ENCODE results near the gene APOBR. TPM values are rescaled to one million over a fixed set of nuclear protein-coding genes. Genes with fewer than 3 reads are reported as not detected.

APOBR gene
- total and polyA plus RNA-seq, 2 of the 13 experiments (the other 11 are each of a cell fraction or from before 2014, with no cell fraction given), result 0.03 TPM; not detected in 1

DNA sequence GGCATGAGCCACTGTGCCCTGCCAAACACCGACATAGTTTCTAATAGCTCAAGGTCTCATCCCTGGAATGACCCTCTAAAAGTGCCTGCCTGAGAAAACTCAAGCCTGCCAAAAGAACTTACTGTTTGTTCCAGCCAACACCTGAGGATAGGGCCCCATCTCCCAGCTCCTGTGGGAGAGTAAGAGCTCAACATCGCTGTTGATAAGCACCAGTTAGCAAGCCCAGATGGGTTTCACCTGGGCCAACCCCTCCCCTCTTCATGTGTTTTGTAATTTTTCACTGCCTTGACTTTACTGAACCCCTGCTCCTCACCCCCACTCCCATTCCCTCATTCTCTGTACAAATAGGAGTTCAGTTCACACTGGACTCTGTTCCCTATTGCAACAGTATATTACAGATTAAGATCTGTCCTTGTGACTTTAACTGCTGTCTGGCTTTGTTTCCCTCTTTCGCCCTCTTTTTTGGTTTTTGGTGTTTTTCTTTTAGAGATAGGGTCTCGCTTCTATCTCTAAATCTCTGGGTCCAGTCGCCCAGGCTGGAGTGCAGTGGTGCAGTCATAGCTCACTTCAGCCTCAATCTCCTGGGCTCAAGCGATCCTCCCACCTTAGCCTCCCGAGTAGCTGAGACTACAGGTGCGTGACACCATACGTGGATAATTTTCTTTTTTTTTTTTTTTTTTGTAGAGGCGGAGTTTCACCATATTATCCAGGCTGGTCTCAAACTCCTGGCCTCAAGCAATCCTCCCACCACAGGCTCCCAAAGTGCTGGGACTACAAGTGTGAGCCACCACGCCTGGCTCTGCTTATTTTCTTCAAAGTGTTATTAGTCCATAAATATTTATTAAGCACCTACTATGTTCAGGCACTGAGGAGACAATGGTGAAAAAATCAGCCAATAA is 32.0 kb downstream of the APOBR start:
- Histone ChIP-seq H4K20me1 (ENCODE audit: insufficient read depth, low read length) (no peaks in the 10 kb centered on the region), H3K9ac (ENCODE audit: insufficient read depth, low read depth, low read length) (peak overlapping the region; percentile 31; the same call in 1 of the 2 replicates), H3K27ac (ENCODE audit: extremely low read length, insufficient read depth, low read length) (peak overlapping the region; percentile 80), H3K27me3 (ENCODE audit: control insufficient read depth in 1 of 2, insufficient read depth in 2 of 2, low read length in 2 of 2) (no peaks in the 10 kb centered on the region), H2AFZ (ENCODE audit: low read length) (no peak overlapping the region), H3K36me3 (replicated peaks in 1 of 2; ENCODE audit: control insufficient read depth in 1 of 2, insufficient read depth in 2 of 2, low read length in 2 of 2) (no peaks in the 10 kb centered on the region), H3K4me1 (ENCODE audit: insufficient read depth, low read length) (peaks cover 74% of the 10 kb centered on the region), H3K4me3 (replicated peaks in 1 of 3; ENCODE audit: insufficient read depth in 1 of 3, low read depth in 2 of 3, low read length in 3 of 3) (peak overlapping the region in 2 of 3 experiments; percentile 26 to 27; a peak in 4 of 6 replicates), H3K9me3 (ENCODE audit: low read length) (no peaks in the 10 kb centered on the region), H3K79me2 (ENCODE audit: insufficient read depth, low read length) (no peaks in the 10 kb centered on the region), H3K4me2 (ENCODE audit: low read depth, low read length) (peak overlapping the region; percentile 72)
- DNase-seq (ENCODE audit: low spot score), result peak; percentile 99
- ChIA-PET POLR2A (interaction anchor here (0.6 to 3.0 kb wide), 12 partner anchors 8 to 365 kb away, joined by 3 to 23 read pairs (median 4); partner anchors contain the start of genes CLN3, NUPR1, SULT1A1 and SULT1A2), CTCF (ENCODE audit: low intra/inter-chr PET ratio, low total read pairs) (no interaction called here)
- BruUV-seq (replicated peaks), result TSS peak; percentile 54
- peak; percentile 99 for FAIRE-seq
- intact Hi-C loops (cut with micrococcal nuclease; ENCODE audit: unreplicated experiment) (no loop called here), in situ Hi-C loops (cut with HindIII; ENCODE audit: extremely low pct_ligation_motif_present, low pct_unique_long_range_greater_than_20kb) (no loop called here)
- 8% methylated on average over 11 of the region's 11 CpGs for WGBS (ENCODE audit: low lambda C conversion rate)
- peak; percentile 90 for ATAC-seq
- TF ChIP-seq, protein P1, sequence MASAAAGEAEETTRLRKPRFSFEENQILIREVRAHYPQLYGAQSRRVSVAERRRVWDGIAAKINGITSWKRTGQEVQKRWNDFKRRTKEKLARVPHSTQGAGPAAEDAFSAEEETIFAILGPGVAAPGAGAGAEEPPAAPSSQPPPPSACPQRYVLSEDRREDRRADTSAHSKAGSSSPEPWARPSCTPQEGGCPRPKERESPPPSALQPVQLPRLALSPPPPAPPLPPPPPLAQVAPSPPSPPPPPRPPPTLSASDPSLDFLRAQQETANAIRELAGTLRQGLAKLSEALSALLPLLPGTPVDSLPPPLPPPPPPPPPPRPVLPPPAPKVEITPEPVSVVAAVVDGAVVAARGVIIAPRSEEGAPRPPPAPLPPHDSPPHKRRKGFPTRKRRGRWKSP (CRISPR knock-in tag; IDR thresholded peaks at IDR 0.05), result peak; percentile 82
- TF ChIP-seq ZNF761 (CRISPR knock-in tag; conservative IDR thresholded peaks at IDR 0.05) (peak; percentile 89), ATF1 (CRISPR knock-in tag; IDR thresholded peaks at IDR 0.05) (peak; percentile 25; the same call in 1 of the 2 replicates), KAT8 (CRISPR knock-in tag; IDR thresholded peaks at IDR 0.05) (peak; percentile 85), SAP130 (CRISPR knock-in tag; IDR thresholded peaks at IDR 0.05; ENCODE audit: low read depth) (peak; percentile 94), ZNF878 (CRISPR knock-in tag; IDR thresholded peaks at IDR 0.05) (peak; percentile 83; the same call in 1 of the 2 replicates), SIN3A (IDR thresholded peaks at IDR 0.05; ENCODE audit: borderline replicate concordance, low read depth, low read length) (peak; percentile 54; the same call in 1 of the 2 replicates), PPARG (CRISPR knock-in tag; conservative IDR thresholded peaks at IDR 0.05) (peak; percentile 86), NR2F1 (CRISPR knock-in tag; IDR thresholded peaks at IDR 0.05) (peak; percentile 62 to 72; a peak in 3 of 4 replicates), PHB2 (IDR thresholded peaks at IDR 0.05; ENCODE audit: partially characterized antibody) (no peak), ZNF230 (CRISPR knock-in tag; IDR thresholded peaks at IDR 0.05) (peak; percentile 88), FOXA1 (IDR thresholded peaks at IDR 0.05) (no peak; the same call in 1 of the 2 replicates), FOXA1 (CRISPR knock-in tag; IDR thresholded peaks at IDR 0.05) (peak; percentile 76), ZNF577 (CRISPR knock-in tag; IDR thresholded peaks at IDR 0.05; ENCODE audit: borderline replicate concordance, low read depth) (0 out of 2 replicates have a peak, but pooled peaks have one; percentile 23), CEBPG (CRISPR knock-in tag; IDR thresholded peaks at IDR 0.05) (peak; percentile 98), KDM3A (CRISPR knock-in tag; IDR thresholded peaks at IDR 0.05; ENCODE audit: low read depth) (peak; percentile 90)
- TF ChIP-seq, protein P2, sequence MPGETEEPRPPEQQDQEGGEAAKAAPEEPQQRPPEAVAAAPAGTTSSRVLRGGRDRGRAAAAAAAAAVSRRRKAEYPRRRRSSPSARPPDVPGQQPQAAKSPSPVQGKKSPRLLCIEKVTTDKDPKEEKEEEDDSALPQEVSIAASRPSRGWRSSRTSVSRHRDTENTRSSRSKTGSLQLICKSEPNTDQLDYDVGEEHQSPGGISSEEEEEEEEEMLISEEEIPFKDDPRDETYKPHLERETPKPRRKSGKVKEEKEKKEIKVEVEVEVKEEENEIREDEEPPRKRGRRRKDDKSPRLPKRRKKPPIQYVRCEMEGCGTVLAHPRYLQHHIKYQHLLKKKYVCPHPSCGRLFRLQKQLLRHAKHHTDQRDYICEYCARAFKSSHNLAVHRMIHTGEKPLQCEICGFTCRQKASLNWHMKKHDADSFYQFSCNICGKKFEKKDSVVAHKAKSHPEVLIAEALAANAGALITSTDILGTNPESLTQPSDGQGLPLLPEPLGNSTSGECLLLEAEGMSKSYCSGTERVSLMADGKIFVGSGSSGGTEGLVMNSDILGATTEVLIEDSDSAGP (CRISPR knock-in tag; IDR thresholded peaks at IDR 0.05; ENCODE audit: borderline replicate concordance), result peak; percentile 70
- TF ChIP-seq, protein P3, sequence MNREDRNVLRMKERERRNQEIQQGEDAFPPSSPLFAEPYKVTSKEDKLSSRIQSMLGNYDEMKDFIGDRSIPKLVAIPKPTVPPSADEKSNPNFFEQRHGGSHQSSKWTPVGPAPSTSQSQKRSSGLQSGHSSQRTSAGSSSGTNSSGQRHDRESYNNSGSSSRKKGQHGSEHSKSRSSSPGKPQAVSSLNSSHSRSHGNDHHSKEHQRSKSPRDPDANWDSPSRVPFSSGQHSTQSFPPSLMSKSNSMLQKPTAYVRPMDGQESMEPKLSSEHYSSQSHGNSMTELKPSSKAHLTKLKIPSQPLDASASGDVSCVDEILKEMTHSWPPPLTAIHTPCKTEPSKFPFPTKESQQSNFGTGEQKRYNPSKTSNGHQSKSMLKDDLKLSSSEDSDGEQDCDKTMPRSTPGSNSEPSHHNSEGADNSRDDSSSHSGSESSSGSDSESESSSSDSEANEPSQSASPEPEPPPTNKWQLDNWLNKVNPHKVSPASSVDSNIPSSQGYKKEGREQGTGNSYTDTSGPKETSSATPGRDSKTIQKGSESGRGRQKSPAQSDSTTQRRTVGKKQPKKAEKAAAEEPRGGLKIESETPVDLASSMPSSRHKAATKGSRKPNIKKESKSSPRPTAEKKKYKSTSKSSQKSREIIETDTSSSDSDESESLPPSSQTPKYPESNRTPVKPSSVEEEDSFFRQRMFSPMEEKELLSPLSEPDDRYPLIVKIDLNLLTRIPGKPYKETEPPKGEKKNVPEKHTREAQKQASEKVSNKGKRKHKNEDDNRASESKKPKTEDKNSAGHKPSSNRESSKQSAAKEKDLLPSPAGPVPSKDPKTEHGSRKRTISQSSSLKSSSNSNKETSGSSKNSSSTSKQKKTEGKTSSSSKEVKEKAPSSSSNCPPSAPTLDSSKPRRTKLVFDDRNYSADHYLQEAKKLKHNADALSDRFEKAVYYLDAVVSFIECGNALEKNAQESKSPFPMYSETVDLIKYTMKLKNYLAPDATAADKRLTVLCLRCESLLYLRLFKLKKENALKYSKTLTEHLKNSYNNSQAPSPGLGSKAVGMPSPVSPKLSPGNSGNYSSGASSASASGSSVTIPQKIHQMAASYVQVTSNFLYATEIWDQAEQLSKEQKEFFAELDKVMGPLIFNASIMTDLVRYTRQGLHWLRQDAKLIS (CRISPR knock-in tag; IDR thresholded peaks at IDR 0.05), result no peak

Data from HepG2 (cell line).